HepG2 (cell line): ENCODE results near the gene MAP1LC3A. TPM values are rescaled to one million over a fixed set of nuclear protein-coding genes. Genes with fewer than 3 reads are reported as not detected.

Source experiments
- DMAP1 ChIP-seq: IDR thresholded peaks from 2 replicates; pipeline ENCODE4 v1.6.1; 2016
- FOXK1 ChIP-seq: sonication (generic); formaldehyde crosslinking; IDR thresholded peaks from 2 replicates; pipeline ENCODE4 v1.4.0; 2020; ENCODE audit warnings: low read depth, missing genetic modification reagents, borderline replicate concordance
- IRX3 ChIP-seq: sonication (generic); formaldehyde crosslinking; IDR thresholded peaks from 2 replicates; pipeline ENCODE4 v1.8.1; 2023; ENCODE audit warnings: mild to moderate bottlenecking, low read depth, missing genetic modification reagents, borderline replicate concordance
- MIXL1 ChIP-seq: IDR thresholded peaks from 2 replicates; pipeline ENCODE4 v1.6.1; 2016
- NFE2L1 ChIP-seq: sonication (generic); formaldehyde crosslinking; IDR thresholded peaks from 2 replicates; pipeline ENCODE4 v1.4.0; 2020; ENCODE audit warnings: missing genetic modification reagents, mild to moderate bottlenecking, borderline replicate concordance
- NKX3-1 ChIP-seq: sonication (generic); formaldehyde crosslinking; IDR thresholded peaks from 2 replicates; pipeline ENCODE4 v1.5.0; 2020; ENCODE audit warnings: missing genetic modification reagents
- NRL ChIP-seq: sonication (generic); formaldehyde crosslinking; IDR thresholded peaks from 2 replicates; pipeline ENCODE4 v1.5.0; 2020; ENCODE audit warnings: missing genetic modification reagents, mild to moderate bottlenecking, moderate library complexity, borderline replicate concordance
- PATZ1 ChIP-seq: sonication (generic); formaldehyde crosslinking; IDR thresholded peaks from 2 replicates; pipeline ENCODE4 v1.4.0; 2020; ENCODE audit warnings: missing genetic modification reagents
- PBX2 ChIP-seq: IDR thresholded peaks from 2 replicates; pipeline ENCODE4 v1.6.1; 2016; ENCODE audit warnings: control low read depth
- PHF5A ChIP-seq: IDR thresholded peaks from one replicate; pipeline ENCODE4 v1.6.1; 2018; ENCODE audit warnings: low read depth, missing genetic modification reagents; ENCODE audit not compliant: unreplicated experiment
- PLSCR1 ChIP-seq: sonication (generic); formaldehyde crosslinking; IDR thresholded peaks from 2 replicates; pipeline ENCODE4 v1.5.0; 2020; ENCODE audit warnings: missing genetic modification reagents, mild to moderate bottlenecking, borderline replicate concordance
- SIN3B ChIP-seq: fragments of 150-350 bp; IDR thresholded peaks from 2 replicates; pipeline ENCODE4 v1.6.1; 2014; ENCODE audit warnings: low read length
- SOX6 ChIP-seq, 2 experiments: fragments of 450-650 bp in 1 of 2; sonication (generic) in 1 of 2; formaldehyde crosslinking in 1 of 2; IDR thresholded peaks; 2 replicates each; pipeline versions ENCODE4 v1.4.0 to v1.6.1; 2017 to 2020; ENCODE audit warnings: antibody characterized with exemption in 1 of 2, mild to moderate bottlenecking in 1 of 2, missing genetic modification reagents in 1 of 2
- TBX2 ChIP-seq: sonication (generic); formaldehyde crosslinking; IDR thresholded peaks from 2 replicates; pipeline ENCODE4 v1.5.0; 2020; ENCODE audit warnings: missing genetic modification reagents, mild to moderate bottlenecking, borderline replicate concordance
- ZFP36 ChIP-seq: fragments of 150-350 bp; IDR thresholded peaks from 2 replicates; pipeline ENCODE4 v1.6.1; 2018; ENCODE audit warnings: borderline replicate concordance, low read length, low read depth; ENCODE audit not compliant: partially characterized antibody
- ZFP41 ChIP-seq: sonication (generic); formaldehyde crosslinking; IDR thresholded peaks from 2 replicates; pipeline ENCODE4 v1.4.0; 2020; ENCODE audit warnings: mild to moderate bottlenecking, missing genetic modification reagents, borderline replicate concordance
- ZFY ChIP-seq: sonication (generic); formaldehyde crosslinking; IDR thresholded peaks from 2 replicates; pipeline ENCODE4 v1.4.0; 2020; ENCODE audit warnings: missing genetic modification reagents
- ZNF18 ChIP-seq: sonication (generic); formaldehyde crosslinking; IDR thresholded peaks from 2 replicates; pipeline ENCODE4 v1.8.0; 2022; ENCODE audit warnings: mild to moderate bottlenecking, missing genetic modification reagents; ENCODE audit not compliant: insufficient replicate concordance
- ZNF225 ChIP-seq: sonication (generic); formaldehyde crosslinking; IDR thresholded peaks from 2 replicates; pipeline ENCODE4 v1.4.0; 2020; ENCODE audit warnings: mild to moderate bottlenecking, missing genetic modification reagents
- ZNF350 ChIP-seq: sonication (generic); formaldehyde crosslinking; IDR thresholded peaks from 2 replicates; pipeline ENCODE4 v1.4.0; 2020; ENCODE audit warnings: mild to moderate bottlenecking, low read depth, missing genetic modification reagents, borderline replicate concordance
- ZNF512B ChIP-seq: sonication (generic); formaldehyde crosslinking; IDR thresholded peaks from 2 replicates; pipeline ENCODE4 v1.5.1; 2020; ENCODE audit warnings: missing genetic modification reagents, mild to moderate bottlenecking, borderline replicate concordance
- ZNF883 ChIP-seq: sonication (generic); formaldehyde crosslinking; IDR thresholded peaks from 2 replicates; pipeline ENCODE4 v1.5.1; 2020; ENCODE audit warnings: mild to moderate bottlenecking, missing genetic modification reagents; ENCODE audit errors: not compliant biosample characterization
- polyA plus RNA-seq, 8 experiments: library from polyadenylated mRNA; depleted of rRNA in 3 of 8; stranded (reverse) in 7 of 8; unstranded in 1 of 8; fragments of >200 nt; fragmentation: Illumina TruSeq in 4 of 8; extraction: Trizol in 4 of 8; gene quantifications; 2 replicates each; pipeline versions ENCODE4 v1.2.1 to v1.2.3, GENCODE V29; 2011 to 2016; ENCODE audit warnings: low read depth in 4 of 8, missing spikeins in 1 of 8, mixed read lengths in 1 of 8; ENCODE audit not compliant: insufficient read depth in 1 of 8
- total RNA-seq, 5 experiments: library from RNA; depleted of rRNA; stranded (reverse); fragments of >200 nt; fragmentation: Illumina TruSeq; extraction: Trizol; gene quantifications; 2 replicates each; pipeline ENCODE4 v1.2.3, GENCODE V29; 2016; ENCODE audit warnings: low read depth in 1 of 5

Gene MAP1LC3A
- total and polyA plus RNA-seq, 2 of the 13 experiments (the other 11 are each of a cell fraction or from before 2014, with no cell fraction given) = not detected

- peak; percentile 16; the same call in 1 of the 2 replicates for TF ChIP-seq TBX2 (CRISPR knock-in tag)
- no peak for TF ChIP-seq IRX3 (CRISPR knock-in tag)
- TF ChIP-seq SOX6 (IDR thresholded peaks at IDR 0.05) = no peak
- no peak for TF ChIP-seq SOX6 (CRISPR knock-in tag; IDR thresholded peaks at IDR 0.05)
- TF ChIP-seq MIXL1 = no peak
- no peak for TF ChIP-seq PLSCR1
- TF ChIP-seq PBX2 (CRISPR knock-in tag) = no peak
- TF ChIP-seq DMAP1 (CRISPR knock-in tag) = no peak
- peak; percentile 47; the same call in 1 of the 2 replicates for TF ChIP-seq ZFP41 (CRISPR knock-in tag)
- TF ChIP-seq FOXK1 (CRISPR knock-in tag) = no peak
- TF ChIP-seq ZNF225 (CRISPR knock-in tag) = 0 out of 2 replicates have a peak, but pooled peaks have one; percentile 43
- no peak for TF ChIP-seq ZNF512B
- TF ChIP-seq PATZ1 = no peak
- no peak for TF ChIP-seq NKX3-1
- 0 out of 2 replicates have a peak, but pooled peaks have one; percentile 23 for TF ChIP-seq ZNF350 (CRISPR knock-in tag)
- 0 out of 2 replicates have a peak, but pooled peaks have one; percentile 58 for TF ChIP-seq NFE2L1
- TF ChIP-seq NRL = peak; percentile 69
- no peak for TF ChIP-seq SIN3B
- no peak for TF ChIP-seq ZNF18
- no peak for TF ChIP-seq ZFP36
- TF ChIP-seq ZNF883 (CRISPR knock-in tag) = no peak
- TF ChIP-seq ZFY (CRISPR knock-in tag) = 0 out of 2 replicates have a peak, but pooled peaks have one; percentile 23
- no peak for TF ChIP-seq PHF5A (CRISPR knock-in tag)
Observed at GRCh38 chr20:34549929-34550305, 8.6 kb upstream of the MAP1LC3A start (continued).
